Astrocyte of the hippocampus (primary cell): ENCODE data around the gene PRAMEF26.
"Not testable (repeated sequence)": the region's sequence is repeated elsewhere in the genome, so short reads cannot be mapped to it uniquely, and the experiment has no call there.

Experiments used
- DNase-seq: peaks from one replicate; pipeline ENCODE4 v3.0.0; 2011; ENCODE audit warnings: low read depth, low spot score

The PRAMEF26 gene

DNA sequence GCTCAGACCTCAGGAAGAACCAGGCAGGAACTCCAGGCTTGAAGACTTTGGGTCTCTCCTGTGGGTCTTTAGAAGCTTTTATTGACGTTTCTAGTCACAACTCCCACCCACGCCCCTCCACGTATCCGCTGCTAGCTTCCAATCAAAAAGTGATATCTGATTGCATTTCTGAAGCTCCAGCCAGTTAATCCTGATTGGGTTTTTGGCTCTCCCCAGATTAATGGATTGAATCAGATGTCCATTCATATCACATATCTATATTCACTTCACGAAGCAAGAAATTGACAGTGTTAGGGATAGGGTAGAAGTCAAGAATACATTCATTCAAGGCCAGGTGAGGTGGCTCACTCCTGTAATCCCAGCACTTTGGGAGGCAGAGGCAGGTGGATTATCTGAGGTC lies at the start of gene PRAMEF26:
PRAMEF26 (minus strand) TSS at position 101 of the 400 bp plus-strand sequence. CDS start 2,914 bp downstream, outside the sequence.
- not testable (repeated sequence) for DNase-seq

DNA sequence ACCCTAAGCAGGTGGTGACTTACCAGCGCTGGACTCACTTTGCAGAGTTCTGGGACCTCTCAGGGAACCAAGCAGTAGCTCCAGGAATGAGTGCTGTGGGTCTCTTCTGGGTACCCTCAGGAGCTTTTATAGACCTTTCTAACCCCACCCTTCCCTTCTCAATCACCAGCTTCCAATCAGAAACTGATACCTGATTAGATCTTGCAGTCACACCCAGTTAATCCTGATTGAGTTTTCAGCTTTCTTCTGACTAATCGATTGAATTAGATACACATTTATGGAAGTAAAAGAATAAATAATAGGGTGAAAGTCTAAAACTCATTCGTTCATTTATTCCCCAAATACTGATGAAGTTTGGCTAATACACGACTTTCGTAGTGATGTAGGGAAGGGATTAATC lies 45.5 kb upstream of the PRAMEF26 start, which contains the start of gene PRAMEF13:
PRAMEF13 (minus strand) TSS at position 101 of the 400 bp plus-strand sequence. CDS start 1,820 bp downstream, outside the sequence.
- not testable (repeated sequence) for DNase-seq

DNA sequence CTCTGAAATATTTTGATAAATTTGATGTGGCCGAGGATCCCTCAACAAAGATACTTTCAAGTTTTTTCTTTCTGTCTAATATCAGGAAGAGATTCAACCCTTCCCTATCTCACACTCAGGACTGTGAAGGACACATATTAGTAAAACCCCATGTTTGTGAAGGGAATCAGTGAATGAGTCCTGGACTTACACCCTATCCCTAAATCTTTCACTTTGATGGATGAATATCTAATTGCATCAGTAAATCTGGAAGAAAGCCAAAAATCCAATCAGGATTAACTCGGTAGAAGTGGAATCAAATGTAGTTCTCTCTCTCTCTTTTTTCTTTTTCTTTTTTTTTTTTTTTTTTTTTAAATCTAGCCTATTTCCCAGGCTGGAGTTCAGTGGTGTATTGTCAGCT lies 15.7 kb upstream of the PRAMEF26 start, which contains the start of gene PRAMEF9:
PRAMEF9 (plus strand) TSS at position 301 of the 400 bp plus-strand sequence. CDS start 3,433 bp downstream, outside the sequence.
- not testable (repeated sequence) for DNase-seq

DNA sequence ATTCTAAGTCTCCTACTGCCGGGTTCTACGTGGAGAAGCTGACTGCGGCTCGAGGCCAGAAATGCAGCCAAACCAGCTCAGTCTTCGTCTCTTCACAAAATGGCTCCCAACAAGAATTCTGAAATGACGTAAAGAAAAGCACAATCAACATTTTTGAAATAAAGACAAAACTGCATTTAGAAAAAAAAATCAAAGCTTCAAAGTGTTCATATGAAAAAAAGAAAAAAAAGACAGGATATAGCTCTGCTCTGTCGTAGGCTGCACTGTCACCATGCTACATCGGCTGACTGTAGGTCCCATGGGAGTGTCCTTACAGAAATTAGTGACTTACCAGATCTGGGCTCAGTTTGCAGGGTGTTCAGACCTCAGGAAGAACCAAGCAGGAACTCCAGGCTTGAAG lies 9.7 kb upstream of the PRAMEF26 start, which contains the start of gene HNRNPCL4:
HNRNPCL4 (minus strand) TSS at position 101 of the 400 bp plus-strand sequence. CDS start 164 bp downstream, outside the sequence.
- DNase-seq, result not testable (repeated sequence)

DNA sequence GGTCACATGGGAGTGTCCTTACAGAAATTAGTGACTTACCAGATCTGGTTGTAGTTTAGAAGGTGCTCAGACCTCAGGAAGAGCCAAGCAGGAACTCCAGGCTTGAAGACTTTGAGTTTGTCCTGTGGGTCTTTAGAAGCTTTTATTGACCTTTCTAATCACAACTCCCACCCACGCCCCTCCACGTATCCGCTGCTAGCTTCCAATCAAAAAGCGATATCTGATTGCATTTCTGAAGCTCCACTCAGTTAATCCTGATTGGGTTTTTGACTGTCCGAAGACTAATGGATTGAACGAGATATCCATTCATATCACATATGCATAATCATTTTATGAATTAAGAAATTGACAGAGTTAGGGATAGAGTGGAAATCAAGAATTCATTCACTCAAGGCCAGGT lies 39.1 kb downstream of the PRAMEF26 start, which contains the start of gene HNRNPCL2:
HNRNPCL2 (minus strand) TSS at position 101 of the 400 bp plus-strand sequence. CDS start 454 bp downstream, outside the sequence.
- not testable (repeated sequence) for DNase-seq
